Ovary (tissue), 9 donors: ENCODE results near the gene CDC25A. TPM values are rescaled to one million over a fixed set of nuclear protein-coding genes. Genes with fewer than 3 reads are reported as not detected.

Source experiments
- DNase-seq, 5 donors: peaks; one replicate each; pipeline ENCODE4 v3.0.0-alpha.2; 2019 to 2020
- H3K27ac ChIP-seq, 2 donors: fragments of 200-600 bp; one replicate each; pipeline versions ENCODE4 v1.5.1 to v1.8.0; 2019 to 2022
- H3K27me3 ChIP-seq: fragments of 200-600 bp; one replicate; pipeline ENCODE4 v1.8.0; 2022
- H3K36me3 ChIP-seq: fragments of 200-600 bp; sonication (generic); one replicate; pipeline ENCODE4 v1.5.1; 2019
- H3K4me1 ChIP-seq: one replicate; pipeline ENCODE4 v1.8.1; 2013; ENCODE audit warnings: mild to moderate bottlenecking, moderate library complexity; ENCODE audit not compliant: insufficient read depth
- H3K4me3 ChIP-seq: fragments of 200-600 bp; sonication (generic); one replicate; pipeline ENCODE4 v1.5.1; 2017
- H3K9me3 ChIP-seq, 2 donors: fragments of 200-600 bp in 1 of 2; sonication (generic) in 1 of 2; one replicate each; pipeline versions ENCODE4 v1.5.1 to v1.8.1; 2013 to 2019; ENCODE audit warnings: mild to moderate bottlenecking in 1 of 2, moderate library complexity in 1 of 2
- EP300 ChIP-seq: sonication (generic); formaldehyde crosslinking; IDR thresholded peaks from one replicate; pipeline ENCODE4 v1.6.1; 2017; ENCODE audit warnings: antibody characterized with exemption
- POLR2A ChIP-seq: fragments of 450-650 bp; IDR thresholded peaks from one replicate; pipeline ENCODE4 v1.6.1; 2017; ENCODE audit warnings: antibody characterized with exemption, mild to moderate bottlenecking, moderate library complexity
- WGBS, 3 donors: extraction: QIAGEN DNeasy Blood & Tissue Kit in 1 of 3; methylation state at CpG; one replicate each; pipeline versions ENCODE4 v1.1.5 to v1.1.7; 2013 to 2017; 5-methylcytosine and 5-hydroxymethylcytosine counted together
- intact Hi-C, 4 donors: fragments of 100-400 bp; cut with DNase I; formaldehyde crosslinking; loops; one replicate each; pipeline versions ENCODE4 v1.11.0 to v1.15.1; 2022 to 2023
- polyA plus RNA-seq, 2 donors: library from polyadenylated mRNA; stranded (reverse); fragments of 200-250 nt in 1 of 2; fragments of 350-450 nt in 1 of 2; fragmentation: Illumina TruSeq in 1 of 2; extraction: RNeasy Lipid Tissue Mini Kit (QIAGEN cat#74804) in 1 of 2; gene quantifications; one replicate each; pipeline ENCODE4 v1.2.3, GENCODE V29; 2013 to 2014
- total RNA-seq, 7 donors: library from RNA; depleted of rRNA in 2 of 7; stranded (reverse); fragments of >200 nt in 2 of 7; fragmentation: NEBNext Ultra II Directional in 3 of 7; extraction: Animal tissue kit (Norgen Biotek cat#: 25700) in 3 of 7; gene quantifications; one replicate each; pipeline versions ENCODE4 v1.1.0 to v1.2.4, GENCODE V29; 2016 to 2023
- TF ChIP-seq, protein P1 (sequence below), 3 donors: fragments of 450-650 bp in 2 of 3; fragments of 200-600 bp in 1 of 3; IDR thresholded peaks; one replicate each; pipeline versions ENCODE4 v1.5.1 to v1.8.0; 2016 to 2022; ENCODE audit warnings: antibody characterized with exemption in 3 of 3, mild to moderate bottlenecking in 1 of 3
- donor health status: DM: no; HTN: no; CAD: no; lungs with moderate emphysema.
- donor health status: DM: no; HTN: no; CAD: no.
- donor health status: Bipolar disorder and iron deficiency.
- donor health status: DM: yes; HTN: yes; CAD: no.
- donor health status: DM: no; HTN: no; CAD: no.
- donor health status: DM: yes; HTN: yes; CAD: no.

Gene CDC25A
- total and polyA plus RNA-seq, 9 donors, result 1.1 to 4.4 (median 3.2) TPM

GRCh38 chr3:48140936-48141603, 47.1 kb downstream of the CDC25A start:
- no peaks in the 10 kb centered on the region for H3K27me3 ChIP-seq
- H3K36me3 ChIP-seq, result no peaks in the 10 kb centered on the region
- no peak overlapping the region for H3K4me3 ChIP-seq
- intact Hi-C loops, result no loop called here
- H3K27ac ChIP-seq, result no peak overlapping the region
- WGBS, 3 donors, result 79 to 87% (median 83%) methylated on average over 2 of the region's 2 CpGs
- no peaks in the 10 kb centered on the region for H3K9me3 ChIP-seq
- TF ChIP-seq EP300, result no peak
- TF ChIP-seq, protein P1, sequence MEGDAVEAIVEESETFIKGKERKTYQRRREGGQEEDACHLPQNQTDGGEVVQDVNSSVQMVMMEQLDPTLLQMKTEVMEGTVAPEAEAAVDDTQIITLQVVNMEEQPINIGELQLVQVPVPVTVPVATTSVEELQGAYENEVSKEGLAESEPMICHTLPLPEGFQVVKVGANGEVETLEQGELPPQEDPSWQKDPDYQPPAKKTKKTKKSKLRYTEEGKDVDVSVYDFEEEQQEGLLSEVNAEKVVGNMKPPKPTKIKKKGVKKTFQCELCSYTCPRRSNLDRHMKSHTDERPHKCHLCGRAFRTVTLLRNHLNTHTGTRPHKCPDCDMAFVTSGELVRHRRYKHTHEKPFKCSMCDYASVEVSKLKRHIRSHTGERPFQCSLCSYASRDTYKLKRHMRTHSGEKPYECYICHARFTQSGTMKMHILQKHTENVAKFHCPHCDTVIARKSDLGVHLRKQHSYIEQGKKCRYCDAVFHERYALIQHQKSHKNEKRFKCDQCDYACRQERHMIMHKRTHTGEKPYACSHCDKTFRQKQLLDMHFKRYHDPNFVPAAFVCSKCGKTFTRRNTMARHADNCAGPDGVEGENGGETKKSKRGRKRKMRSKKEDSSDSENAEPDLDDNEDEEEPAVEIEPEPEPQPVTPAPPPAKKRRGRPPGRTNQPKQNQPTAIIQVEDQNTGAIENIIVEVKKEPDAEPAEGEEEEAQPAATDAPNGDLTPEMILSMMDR (IDR thresholded peaks at IDR 0.05), result no peak
- no peak for TF ChIP-seq POLR2A
- DNase-seq, result no peak
- peaks cover 2% of the 10 kb centered on the region for H3K4me1 ChIP-seq

- intact Hi-C loops, result no loop called here
- DNase-seq, result no peak
- H3K4me3 ChIP-seq, result no peak overlapping the region
- 17 to 32% (median 24%) methylated on average over 9 of the region's 9 CpGs for WGBS, 3 donors
- TF ChIP-seq EP300, result no peak
- TF ChIP-seq, protein P1 (IDR thresholded peaks at IDR 0.05), result no peak
- TF ChIP-seq POLR2A, result no peak
- no peaks in the 10 kb centered on the region for H3K9me3 ChIP-seq
- peaks cover 2% of the 10 kb centered on the region for H3K4me1 ChIP-seq
- no peak overlapping the region for H3K27ac ChIP-seq
- H3K27me3 ChIP-seq, result no peaks in the 10 kb centered on the region
- H3K36me3 ChIP-seq, result no peaks in the 10 kb centered on the region
These were observed 47.9 kb downstream of the CDC25A start for GRCh38 chr3:48140336-48140757.

DNA sequence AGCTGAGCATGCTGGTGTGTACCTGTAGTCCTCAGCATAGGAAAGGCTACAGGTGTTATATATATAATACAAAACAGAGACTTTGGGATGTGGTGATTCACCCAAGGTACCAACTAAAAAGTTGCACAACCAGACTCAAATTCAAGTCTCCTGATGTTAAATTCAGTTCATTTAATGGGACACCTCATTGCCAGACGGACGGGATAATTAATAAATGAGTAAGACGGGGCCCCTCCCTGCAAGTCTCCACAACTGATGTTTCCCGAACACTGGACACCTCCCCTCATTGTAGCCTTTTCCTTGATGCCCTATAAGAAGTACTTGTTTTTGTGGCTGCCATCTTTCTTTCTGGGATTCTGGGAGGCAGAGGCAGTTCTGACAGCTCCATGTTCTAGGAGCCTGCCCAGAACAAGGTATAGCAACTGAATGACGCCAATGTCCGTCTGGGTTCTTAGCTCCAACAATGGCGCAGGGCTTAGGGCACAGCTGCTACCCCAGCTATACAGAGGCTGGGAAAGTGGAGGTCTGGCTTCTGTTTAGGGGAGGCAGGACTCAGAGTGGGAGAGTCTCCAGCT, 50.7 kb downstream of the CDC25A start:
- Histone ChIP-seq H3K36me3 (no peaks in the 10 kb centered on the region), H3K27ac (no peak overlapping the region), H3K4me3 (no peak overlapping the region), H3K4me1 (peaks cover 2% of the 10 kb centered on the region), H3K27me3 (no peaks in the 10 kb centered on the region), H3K9me3 (no peaks in the 10 kb centered on the region)
- 83 to 96% (median 83%) methylated on average over 7 of the region's 7 CpGs for WGBS, 3 donors
- no peak for DNase-seq
- intact Hi-C loops, result no loop called here
- TF ChIP-seq, protein P1 (IDR thresholded peaks at IDR 0.05), result no peak
- no peak for TF ChIP-seq POLR2A
- TF ChIP-seq EP300, result no peak

DNA sequence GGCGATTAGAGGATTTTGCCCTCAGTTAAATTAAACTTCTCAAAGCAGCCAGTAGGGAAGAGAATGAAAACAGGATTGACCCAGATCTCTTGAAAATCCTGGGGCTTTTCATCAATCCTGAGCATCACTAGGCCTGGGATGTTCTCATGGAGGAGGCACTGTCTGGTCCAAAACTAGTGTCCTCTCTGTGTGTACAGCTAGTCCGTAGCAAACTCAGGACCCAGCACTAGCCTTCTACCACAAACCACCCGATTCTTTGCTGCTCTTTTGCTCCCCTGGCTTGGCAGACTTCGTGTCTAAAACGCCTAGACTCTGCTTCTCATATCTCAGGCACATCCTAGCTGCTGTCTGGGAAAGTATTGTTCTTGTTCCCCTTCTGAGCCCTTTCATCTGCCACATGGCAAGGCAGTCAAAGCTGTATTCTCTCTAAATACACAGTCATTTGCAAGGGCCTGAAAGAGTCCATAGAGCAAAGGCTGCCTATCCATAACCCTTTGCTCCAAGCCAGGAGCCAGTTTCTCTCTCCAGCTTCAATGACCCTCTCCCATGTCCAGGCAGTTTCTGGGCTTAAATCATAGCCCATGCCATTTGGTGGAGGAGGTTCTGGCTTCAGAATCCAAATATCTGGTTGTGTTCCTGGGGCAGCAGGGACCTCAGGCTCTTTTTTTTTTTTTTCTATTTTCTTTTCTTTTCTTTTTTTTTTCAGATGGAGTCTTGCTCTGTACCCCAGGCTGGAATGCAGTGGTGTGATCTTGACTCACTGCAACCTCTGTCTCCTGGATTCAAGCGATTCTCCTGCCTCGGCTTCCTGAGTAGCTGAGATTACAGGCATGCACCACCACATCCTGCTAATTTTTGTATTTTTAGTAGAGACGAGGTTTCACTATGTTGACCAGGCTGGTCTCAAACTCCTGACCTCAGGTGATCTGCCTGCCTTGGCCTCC, 52.4 kb downstream of the CDC25A start:
- no peaks in the 10 kb centered on the region for H3K27me3 ChIP-seq
- DNase-seq, result no peak
- WGBS, 3 donors, result 60 to 66% (median 64%) methylated on average over 8 of the region's 8 CpGs
- intact Hi-C loops, result no loop called here
- H3K4me3 ChIP-seq, result no peak overlapping the region
- TF ChIP-seq, protein P1 (IDR thresholded peaks at IDR 0.05), result no peak
- no peak for TF ChIP-seq EP300
- TF ChIP-seq POLR2A, result no peak
- peaks cover 4% of the 10 kb centered on the region for H3K4me1 ChIP-seq
- no peaks in the 10 kb centered on the region for H3K36me3 ChIP-seq
- H3K9me3 ChIP-seq, result no peaks in the 10 kb centered on the region
- no peak overlapping the region for H3K27ac ChIP-seq
